Testis (tissue), 3 donors: Measurements from ENCODE around the gene SPRY1. TPM values are rescaled to one million over a fixed set of nuclear protein-coding genes. Genes with fewer than 3 reads are reported as not detected.

Experiments used
- DNase-seq: peaks from one replicate; pipeline ENCODE4 v3.0.0-alpha.2; 2019
- H3K27ac ChIP-seq, 2 donors: fragments of 200-600 bp; sonication (generic); one replicate each; pipeline ENCODE4 v1.5.1; 2019
- H3K27me3 ChIP-seq: fragments of 200-600 bp; sonication (generic); one replicate; pipeline ENCODE4 v1.5.1; 2019
- H3K36me3 ChIP-seq: fragments of 200-600 bp; sonication (generic); one replicate; pipeline ENCODE4 v1.5.1; 2017; ENCODE audit warnings: low read depth; ENCODE audit errors: missing control alignments
- H3K4me1 ChIP-seq: fragments of 200-600 bp; sonication (generic); one replicate; pipeline ENCODE4 v1.5.1; 2019
- H3K4me3 ChIP-seq, 2 donors: fragments of 200-600 bp; sonication (generic); one replicate each; pipeline ENCODE4 v1.5.1; 2017 to 2019
- H3K9me3 ChIP-seq: fragments of 200-600 bp; sonication (generic); one replicate; pipeline ENCODE4 v1.5.1; 2017
- CTCF ChIP-seq, 3 experiments: fragments of 450-650 bp in 2 of 3; fragments of 200-600 bp in 1 of 3; sonication (generic) in 1 of 3; IDR thresholded peaks; one replicate each; pipeline ENCODE4 v1.5.1; 2016 to 2019; ENCODE audit warnings: antibody characterized with exemption in 3 of 3, mild to moderate bottlenecking in 2 of 3, moderate library complexity in 1 of 3
- POLR2A ChIP-seq: fragments of 450-650 bp; IDR thresholded peaks from one replicate; pipeline ENCODE4 v1.6.1; 2017; ENCODE audit warnings: antibody characterized with exemption, mild to moderate bottlenecking, moderate library complexity
- WGBS, 2 donors: methylation state at CpG; one replicate each; pipeline ENCODE4 v1.1.5; 2018; 5-methylcytosine and 5-hydroxymethylcytosine counted together
- intact Hi-C: fragments of 100-400 bp; cut with DNase I; formaldehyde crosslinking; loops from one replicate; pipeline ENCODE4 v1.15.1; 2023; ENCODE audit warnings: low total_unique reads
- polyA plus RNA-seq: library from polyadenylated mRNA; stranded (reverse); fragments of 350-450 nt; fragmentation: Illumina TruSeq; extraction: RNeasy Lipid Tissue Mini Kit (QIAGEN cat#74804); gene quantifications from one replicate; pipeline ENCODE4 v1.2.3, GENCODE V29; 2014; ENCODE audit warnings: low read depth, low replicate concordance; ENCODE audit not compliant: insufficient read depth
- total RNA-seq, 2 donors: library from RNA; depleted of rRNA; stranded (reverse); fragments of >200 nt; gene quantifications; one replicate each; pipeline ENCODE4 v1.2.3, GENCODE V29; 2016

Gene SPRY1
- total and polyA plus RNA-seq, 3 donors from 2014 or later: 30.2 to 52.0 (median 36.0) TPM

GRCh38 chr4:123405267-123405865, 8.8 kb downstream of the SPRY1 start:
- WGBS, 2 donors: 57 to 75% methylated on average over 5 of the region's 5 CpGs
- Histone ChIP-seq H3K4me3 (no peak overlapping the region), H3K9me3 (no peaks in the 10 kb centered on the region), H3K36me3 (no peaks in the 10 kb centered on the region), H3K27ac (peak overlapping the region in 1 of 2 donors; percentile 43), H3K27me3 (no peaks in the 10 kb centered on the region), H3K4me1 (peaks cover 7% of the 10 kb centered on the region)
- no peak for DNase-seq
- TF ChIP-seq POLR2A (no peak), CTCF (IDR thresholded peaks at IDR 0.05) (no peak)
- intact Hi-C loops: no loop called here

DNA sequence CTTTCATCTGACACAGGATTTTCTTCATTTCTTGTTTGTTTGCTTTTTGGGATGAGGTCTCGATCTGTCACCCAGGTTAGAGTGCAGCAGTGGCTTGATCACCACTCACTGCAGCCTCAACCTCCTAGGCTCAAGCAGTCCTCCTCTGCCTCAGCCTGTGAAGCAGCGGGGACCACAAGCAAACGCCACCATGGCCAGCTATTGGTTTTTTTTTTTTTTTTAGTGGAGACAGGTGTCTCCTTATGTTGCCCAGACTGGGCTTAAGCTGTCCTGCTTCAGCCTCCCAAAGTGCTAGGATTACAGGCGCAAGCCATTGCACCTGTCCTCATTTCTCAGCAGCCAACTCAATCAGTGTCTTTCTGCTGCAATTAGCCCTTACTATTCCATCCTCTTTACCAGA, 10.3 kb downstream of the SPRY1 start:
- H3K9me3 ChIP-seq: no peaks in the 10 kb centered on the region
- no peaks in the 10 kb centered on the region for H3K27me3 ChIP-seq
- H3K27ac ChIP-seq: no peak overlapping the region
- H3K4me1 ChIP-seq: peaks cover 11% of the 10 kb centered on the region
- H3K4me3 ChIP-seq: no peak overlapping the region
- H3K36me3 ChIP-seq: no peaks in the 10 kb centered on the region
- intact Hi-C loops: no loop called here
- DNase-seq: no peak
- TF ChIP-seq POLR2A (no peak), CTCF (IDR thresholded peaks at IDR 0.05) (no peak)
- WGBS, 2 donors: 86 to 95% methylated on average over 4 of the region's 4 CpGs

DNA sequence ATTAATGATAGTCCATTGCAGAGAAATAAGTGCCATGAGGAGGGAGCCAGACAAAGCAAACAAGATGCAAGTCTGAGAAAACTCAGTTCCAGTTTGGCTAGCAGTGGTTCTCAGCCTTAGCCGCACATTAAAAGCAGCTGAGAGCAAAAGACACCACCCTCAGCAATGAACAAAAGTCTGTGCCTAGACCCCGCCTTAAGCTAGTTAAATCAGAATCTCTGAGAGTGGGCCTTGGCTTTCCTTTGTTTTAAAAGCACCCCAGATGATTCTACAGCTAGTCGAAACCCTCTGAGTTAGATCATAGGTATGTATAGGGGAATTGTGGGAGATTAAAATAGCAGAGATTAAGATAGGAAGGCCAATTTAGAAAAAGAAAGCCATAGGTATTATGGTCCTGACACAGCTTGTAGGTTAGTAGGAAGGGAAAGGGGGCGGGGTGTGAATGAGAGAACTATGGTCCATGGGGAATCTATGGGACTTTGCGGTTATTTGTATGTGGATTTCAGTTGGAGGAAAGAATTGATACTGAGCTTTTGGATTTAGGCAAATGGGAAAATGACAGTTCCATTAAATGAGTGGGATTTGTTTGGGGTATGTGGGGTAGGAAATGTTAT, 12.0 kb downstream of the SPRY1 start:
- Histone ChIP-seq H3K4me1 (peaks cover 19% of the 10 kb centered on the region), H3K27ac (no peak overlapping the region), H3K36me3 (no peaks in the 10 kb centered on the region), H3K27me3 (no peaks in the 10 kb centered on the region), H3K4me3 (no peak overlapping the region), H3K9me3 (no peaks in the 10 kb centered on the region)
- 78 to 92% methylated on average over 5 of the region's 5 CpGs for WGBS, 2 donors
- no peak for DNase-seq
- TF ChIP-seq CTCF (IDR thresholded peaks at IDR 0.05): no peak
- TF ChIP-seq POLR2A: no peak
- intact Hi-C loops: no loop called here

DNA sequence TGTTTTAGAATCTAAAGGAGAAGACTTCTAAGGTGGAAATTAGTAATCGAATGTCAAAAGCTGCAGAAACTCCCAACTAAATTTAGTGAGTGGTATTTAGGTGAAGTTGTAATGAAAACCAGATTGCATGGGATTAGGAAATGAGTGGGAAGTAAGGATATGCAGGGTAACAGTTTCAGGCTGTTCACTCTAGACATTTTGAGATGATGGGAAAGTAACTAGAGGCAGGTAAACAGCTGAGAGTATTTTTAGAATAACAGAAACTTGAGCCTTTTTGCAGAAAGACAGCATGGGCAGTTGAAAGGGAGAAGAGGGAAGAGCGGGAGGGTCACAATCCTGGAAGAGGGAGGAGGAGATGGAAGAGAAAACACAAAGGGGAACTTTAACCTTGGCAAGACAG, 12.7 kb downstream of the SPRY1 start:
- Histone ChIP-seq H3K4me1 (peaks cover 19% of the 10 kb centered on the region), H3K27ac (no peak overlapping the region), H3K9me3 (no peaks in the 10 kb centered on the region), H3K27me3 (no peaks in the 10 kb centered on the region), H3K4me3 (no peak overlapping the region), H3K36me3 (no peaks in the 10 kb centered on the region)
- TF ChIP-seq CTCF (IDR thresholded peaks at IDR 0.05): no peak
- no peak for TF ChIP-seq POLR2A
- intact Hi-C loops: no loop called here
- 65 to 79% methylated on average over 2 of the region's 2 CpGs for WGBS, 2 donors
- no peak for DNase-seq

DNA sequence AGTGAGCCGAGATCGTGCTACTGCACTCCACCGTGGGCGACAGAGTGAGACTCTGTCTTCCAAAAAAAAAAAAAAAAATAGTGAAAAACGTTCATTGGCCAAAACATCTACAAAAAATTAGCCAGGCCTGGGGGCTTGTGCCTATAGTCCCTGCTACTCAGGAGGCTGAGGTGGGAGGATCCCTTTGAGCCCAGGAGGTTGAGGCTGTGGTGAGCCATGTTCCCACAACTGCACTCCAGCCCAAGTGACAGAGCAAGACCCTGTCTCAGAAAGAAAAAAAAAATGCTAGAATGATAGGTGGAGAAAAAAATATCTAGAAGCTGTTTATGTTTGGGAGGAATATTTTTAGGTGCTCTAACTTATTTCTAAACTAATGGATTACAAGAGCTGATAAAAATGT, 14.9 kb downstream of the SPRY1 start:
- WGBS, 2 donors: 69 to 86% methylated on average over 5 of the region's 5 CpGs
- no peak for DNase-seq
- Histone ChIP-seq H3K36me3 (no peaks in the 10 kb centered on the region), H3K4me1 (peaks cover 19% of the 10 kb centered on the region), H3K4me3 (no peak overlapping the region), H3K9me3 (no peaks in the 10 kb centered on the region), H3K27ac (peak overlapping the region in 1 of 2 donors; percentile 48), H3K27me3 (no peaks in the 10 kb centered on the region)
- intact Hi-C loops: no loop called here
- no peak for TF ChIP-seq CTCF (IDR thresholded peaks at IDR 0.05)
- no peak for TF ChIP-seq POLR2A
